ENCODE data around the gene SHISAL1.
"Not testable (repeated sequence)": the region's sequence is repeated elsewhere in the genome, so short reads cannot be mapped to it uniquely, and the experiment has no call there.

Gene SHISAL1

DNA sequence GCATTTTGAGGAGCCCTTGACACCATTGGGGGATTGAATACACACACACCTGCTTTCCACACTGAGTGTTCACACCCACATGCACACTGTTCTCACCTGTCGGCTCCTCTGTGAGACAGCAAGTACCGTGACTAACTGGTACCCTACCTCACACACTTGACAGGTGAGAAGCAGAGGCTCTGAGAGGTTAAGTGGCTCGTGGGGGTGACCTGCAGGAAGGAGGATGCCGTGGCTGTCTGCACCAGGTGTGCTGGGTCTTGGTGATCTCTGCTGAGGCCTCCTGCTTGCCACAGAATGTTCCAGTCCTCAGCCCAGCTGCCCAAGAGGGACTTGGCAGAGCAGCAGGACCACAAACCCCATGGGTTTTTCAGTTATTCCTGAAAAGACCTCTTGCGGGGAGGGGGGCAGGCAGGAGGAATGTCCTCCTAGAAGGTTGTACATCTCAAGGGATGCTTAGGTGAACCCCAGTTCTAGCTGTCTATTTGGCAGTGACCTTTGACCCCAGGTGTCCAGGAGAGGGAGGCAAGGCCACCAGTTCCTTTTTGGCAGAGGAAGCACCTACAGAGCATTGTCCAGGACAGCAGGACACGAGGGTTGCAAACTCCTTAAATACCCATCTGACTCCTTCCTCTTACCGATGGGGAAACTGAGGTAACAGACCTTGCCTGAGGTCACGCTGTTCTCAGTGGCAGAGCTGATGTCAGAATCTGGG, 66.0 kb downstream of the SHISAL1 start:
- DNase-seq = no peak
- Mint-ChIP-seq H3K9me3 (peaks cover 8% of the 10 kb centered on the region), H3K36me3 (ENCODE audit: low read depth) (no peaks in the 10 kb centered on the region)

GRCh38 chr22:44245867-44246266, 66.9 kb downstream of the SHISAL1 start:
- peaks cover 8% of the 10 kb centered on the region for H3K9me3 Mint-ChIP-seq
- H3K27me3 Mint-ChIP-seq = peaks cover 16% of the 10 kb centered on the region
- DNase-seq = no peak
- no peak overlapping the region for H3K27ac Mint-ChIP-seq
- no peaks in the 10 kb centered on the region for H3K4me1 Mint-ChIP-seq
- no peak overlapping the region for H3K4me3 Mint-ChIP-seq
- H3K36me3 Mint-ChIP-seq (ENCODE audit: low read depth) = no peaks in the 10 kb centered on the region
- no peak for ATAC-seq

More for the DNA sequence above, 66.0 kb downstream of the SHISAL1 start:
- Mint-ChIP-seq H3K4me1 (no peaks in the 10 kb centered on the region), H3K27me3 (peaks cover 15% of the 10 kb centered on the region), H3K27ac (no peak overlapping the region), H3K4me3 (no peak overlapping the region)
- no peak for ATAC-seq

- peaks cover 8% of the 10 kb centered on the region for H3K9me3 Mint-ChIP-seq
- no peak for ATAC-seq
- no peak for DNase-seq
- H3K4me3 Mint-ChIP-seq = no peak overlapping the region
- no peaks in the 10 kb centered on the region for H3K36me3 Mint-ChIP-seq (ENCODE audit: low read depth)
- peaks cover 16% of the 10 kb centered on the region for H3K27me3 Mint-ChIP-seq
- H3K27ac Mint-ChIP-seq = no peak overlapping the region
- H3K4me1 Mint-ChIP-seq = no peaks in the 10 kb centered on the region
These were observed 67.3 kb downstream of the SHISAL1 start for GRCh38 chr22:44245438-44245837.

- Mint-ChIP-seq H3K4me3 (no peak overlapping the region), H3K27me3 (peaks cover 16% of the 10 kb centered on the region)
These were observed 68.4 kb downstream of the SHISAL1 start for GRCh38 chr22:44244265-44244822.

DNA sequence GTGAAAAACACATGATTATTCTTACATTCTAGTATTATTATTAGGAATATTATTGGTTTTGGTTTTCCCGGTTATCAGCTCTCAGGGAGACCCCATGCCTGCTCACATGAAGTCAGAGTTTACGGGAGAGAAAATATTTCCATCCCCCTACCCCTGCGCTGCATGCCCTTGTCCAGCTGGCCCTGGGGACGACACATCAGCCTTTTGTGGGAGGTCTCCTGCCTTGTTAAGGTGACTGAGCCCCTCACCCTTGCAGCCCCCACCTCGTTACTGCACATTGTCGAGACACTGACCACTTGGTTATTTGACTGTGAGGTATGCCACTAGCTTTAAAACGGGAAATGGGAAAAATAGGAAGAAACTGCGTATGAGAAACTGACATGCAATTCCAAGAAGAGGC, 69.0 kb downstream of the SHISAL1 start:
- Mint-ChIP-seq H3K36me3 (ENCODE audit: low read depth) (no peaks in the 10 kb centered on the region), H3K9me3 (no peaks in the 10 kb centered on the region), H3K4me3 (no peak overlapping the region), H3K27ac (no peak overlapping the region), H3K27me3 (peaks cover 20% of the 10 kb centered on the region), H3K4me1 (no peaks in the 10 kb centered on the region)
- ATAC-seq (no peak), DNase-seq (no peak)

More at GRCh38 chr22:44244265-44244822, 68.4 kb downstream of the SHISAL1 start:
- H3K36me3 Mint-ChIP-seq (ENCODE audit: low read depth) = no peaks in the 10 kb centered on the region
- H3K27ac Mint-ChIP-seq = no peak overlapping the region
- ATAC-seq = no peak
- no peaks in the 10 kb centered on the region for H3K9me3 Mint-ChIP-seq
- H3K4me1 Mint-ChIP-seq = no peaks in the 10 kb centered on the region
- DNase-seq = no peak

DNA sequence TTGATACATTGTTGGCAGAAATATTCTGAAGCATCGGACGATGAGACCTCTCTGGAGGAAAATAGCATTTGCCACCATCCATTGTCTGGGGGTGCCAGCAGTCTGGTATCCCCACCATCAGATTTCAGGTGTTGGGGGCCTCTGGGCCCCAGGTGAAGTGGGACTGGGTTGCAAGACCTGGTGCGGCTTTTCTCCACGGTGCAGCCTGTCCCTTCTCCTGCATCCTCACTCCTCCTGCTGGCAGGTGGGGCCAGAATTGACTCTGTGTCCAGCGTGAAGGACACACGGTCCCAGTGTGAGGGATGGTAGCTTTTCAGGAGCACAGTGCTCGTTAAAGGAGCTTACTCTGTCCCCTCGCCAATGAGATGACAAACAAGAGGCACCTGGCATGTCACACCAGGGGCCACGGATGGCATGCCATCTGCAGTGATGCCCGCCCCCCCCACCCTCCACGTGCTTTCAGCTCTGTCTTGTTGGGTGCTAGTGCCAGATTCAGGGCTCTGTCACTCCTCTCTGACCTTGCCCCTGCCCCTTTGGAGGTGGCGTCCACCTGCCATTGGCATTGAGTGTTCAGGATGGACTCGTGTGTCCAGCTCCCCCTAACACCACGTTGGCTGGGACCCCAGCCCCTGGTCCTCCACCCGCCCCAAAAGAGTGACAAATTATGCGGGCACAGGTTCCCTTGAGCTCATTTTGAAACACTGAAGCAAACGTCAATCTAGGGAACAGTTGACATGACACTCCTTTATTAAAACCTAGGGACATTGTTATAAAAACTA, 69.6 kb downstream of the SHISAL1 start:
- no peaks in the 10 kb centered on the region for H3K9me3 Mint-ChIP-seq
- no peak for ATAC-seq
- no peaks in the 10 kb centered on the region for H3K36me3 Mint-ChIP-seq (ENCODE audit: low read depth)
- no peak overlapping the region for H3K4me3 Mint-ChIP-seq
- H3K4me1 Mint-ChIP-seq = no peaks in the 10 kb centered on the region
- DNase-seq = no peak
- H3K27ac Mint-ChIP-seq = no peak overlapping the region
- peaks cover 20% of the 10 kb centered on the region for H3K27me3 Mint-ChIP-seq

DNA sequence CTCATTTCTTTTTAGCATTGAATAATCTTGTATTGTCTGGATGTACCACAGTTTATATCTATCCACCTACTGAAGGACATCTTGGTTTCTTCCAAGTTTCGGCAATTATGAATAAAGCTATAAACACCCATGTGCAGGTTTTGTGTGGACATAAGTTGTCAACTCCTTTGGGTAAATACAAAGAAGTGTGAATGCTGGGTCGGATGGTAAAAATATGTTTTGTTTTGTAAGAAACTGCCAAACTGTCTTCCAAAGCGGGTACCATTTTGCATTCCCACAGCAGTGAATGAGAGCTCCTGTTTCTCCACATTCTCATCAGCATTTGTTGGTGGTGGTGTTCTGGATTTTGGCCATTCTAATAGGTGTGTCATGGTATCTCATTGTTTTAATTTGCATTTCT, 71.6 kb downstream of the SHISAL1 start:
- H3K4me1 Mint-ChIP-seq; H3K4me3 Mint-ChIP-seq; H3K27ac Mint-ChIP-seq; H3K9me3 Mint-ChIP-seq; DNase-seq; H3K36me3 Mint-ChIP-seq (ENCODE audit: low read depth); ATAC-seq: not testable (repeated sequence)
- H3K27me3 Mint-ChIP-seq = peaks cover 16% of the 10 kb centered on the region

- Mint-ChIP-seq H3K27me3 (peaks cover 9% of the 10 kb centered on the region), H3K27ac (no peak overlapping the region), H3K9me3 (no peaks in the 10 kb centered on the region), H3K4me1 (no peaks in the 10 kb centered on the region), H3K4me3 (no peak overlapping the region), H3K36me3 (ENCODE audit: low read depth) (no peaks in the 10 kb centered on the region)
- DNase-seq = no peak
- no peak for ATAC-seq
These were observed 75.5 kb downstream of the SHISAL1 start for GRCh38 chr22:44237290-44237689.

DNA sequence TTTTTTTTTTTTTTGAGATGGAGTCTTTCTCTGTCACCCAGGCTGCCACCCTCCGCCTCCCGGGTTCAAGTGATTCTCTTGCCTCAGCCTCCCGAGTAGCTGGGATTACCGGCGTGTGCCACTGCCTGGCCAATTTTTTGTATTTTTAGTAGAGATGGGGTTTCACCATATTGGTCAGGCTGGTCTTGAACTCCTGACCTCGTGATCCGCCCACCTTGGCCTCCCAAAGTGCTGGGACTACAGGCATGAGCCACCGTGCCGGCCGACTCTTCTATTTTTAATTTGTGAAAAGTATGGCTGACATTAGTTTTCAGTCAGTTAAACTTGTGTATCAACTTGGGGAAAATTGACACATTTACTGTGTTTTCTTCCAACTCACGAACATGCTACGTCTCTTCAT, 78.4 kb downstream of the SHISAL1 start:
- not testable (repeated sequence) for H3K9me3 Mint-ChIP-seq; H3K4me3 Mint-ChIP-seq; DNase-seq; H3K36me3 Mint-ChIP-seq (ENCODE audit: low read depth); H3K27me3 Mint-ChIP-seq; ATAC-seq; H3K4me1 Mint-ChIP-seq; H3K27ac Mint-ChIP-seq

GRCh38 chr22:44231233-44231632, 81.5 kb downstream of the SHISAL1 start:
- DNase-seq (no peak), ATAC-seq (no peak)
- Mint-ChIP-seq H3K4me3 (no peak overlapping the region), H3K36me3 (ENCODE audit: low read depth) (no peaks in the 10 kb centered on the region), H3K4me1 (no peaks in the 10 kb centered on the region), H3K27ac (no peak overlapping the region), H3K9me3 (peaks cover 11% of the 10 kb centered on the region), H3K27me3 (peaks cover under 1% of the 10 kb centered on the region)

DNA sequence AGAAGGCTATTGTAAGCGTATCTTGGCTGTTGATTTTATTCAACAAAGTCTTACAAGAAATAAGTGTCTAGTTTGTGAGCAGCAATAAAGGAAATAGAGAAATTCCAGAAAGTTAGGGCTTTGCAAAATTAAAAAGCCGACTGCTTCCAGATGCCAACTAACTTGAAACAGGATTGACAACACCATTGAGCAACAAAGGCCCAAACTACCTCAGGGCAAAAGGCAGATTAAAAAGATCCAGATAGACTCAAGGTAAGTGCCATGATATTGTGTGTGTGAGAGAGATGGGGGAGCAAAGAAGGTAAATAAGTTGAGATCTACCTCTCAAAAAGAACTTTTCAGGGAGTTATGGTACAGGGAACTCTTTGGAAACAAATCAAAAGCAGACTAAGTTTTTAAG, 82.9 kb downstream of the SHISAL1 start:
- Mint-ChIP-seq H3K36me3 (ENCODE audit: low read depth) (no peaks in the 10 kb centered on the region), H3K9me3 (peaks cover 11% of the 10 kb centered on the region), H3K27ac (no peak overlapping the region), H3K4me1 (no peaks in the 10 kb centered on the region), H3K4me3 (no peak overlapping the region), H3K27me3 (peaks cover 12% of the 10 kb centered on the region)
- DNase-seq (no peak), ATAC-seq (no peak)

DNA sequence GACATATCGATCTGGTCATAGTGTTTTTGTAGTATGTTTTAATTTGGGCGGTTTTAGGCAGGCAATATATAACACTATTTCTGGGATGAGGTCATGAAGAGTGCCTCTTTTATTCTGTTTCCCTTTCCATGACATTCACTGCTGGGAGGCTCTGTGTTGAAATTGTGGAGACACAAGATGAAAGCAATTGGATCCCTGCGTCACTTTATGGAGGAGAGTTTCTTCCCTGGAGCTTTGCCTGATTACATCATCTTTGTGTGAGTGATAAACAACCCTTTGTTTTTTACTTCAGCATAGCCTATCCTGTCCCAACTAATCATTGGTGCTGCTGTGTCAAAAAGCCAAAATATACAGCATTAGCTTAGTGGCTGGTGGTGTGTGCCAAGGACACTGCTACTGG, 83.4 kb downstream of the SHISAL1 start:
- Mint-ChIP-seq H3K9me3 (peaks cover 11% of the 10 kb centered on the region), H3K27ac (no peak overlapping the region), H3K27me3 (peaks cover 12% of the 10 kb centered on the region), H3K4me3 (no peak overlapping the region), H3K36me3 (ENCODE audit: low read depth) (no peaks in the 10 kb centered on the region), H3K4me1 (no peaks in the 10 kb centered on the region)
- DNase-seq (no peak), ATAC-seq (no peak)

GRCh38 chr22:44225812-44226211, 86.9 kb downstream of the SHISAL1 start:
- no peak for ATAC-seq
- Mint-ChIP-seq H3K27me3 (peaks cover 12% of the 10 kb centered on the region), H3K27ac (no peak overlapping the region), H3K4me1 (no peaks in the 10 kb centered on the region), H3K36me3 (ENCODE audit: low read depth) (no peaks in the 10 kb centered on the region), H3K4me3 (no peak overlapping the region), H3K9me3 (peaks cover 11% of the 10 kb centered on the region)
- DNase-seq = no peak

DNA sequence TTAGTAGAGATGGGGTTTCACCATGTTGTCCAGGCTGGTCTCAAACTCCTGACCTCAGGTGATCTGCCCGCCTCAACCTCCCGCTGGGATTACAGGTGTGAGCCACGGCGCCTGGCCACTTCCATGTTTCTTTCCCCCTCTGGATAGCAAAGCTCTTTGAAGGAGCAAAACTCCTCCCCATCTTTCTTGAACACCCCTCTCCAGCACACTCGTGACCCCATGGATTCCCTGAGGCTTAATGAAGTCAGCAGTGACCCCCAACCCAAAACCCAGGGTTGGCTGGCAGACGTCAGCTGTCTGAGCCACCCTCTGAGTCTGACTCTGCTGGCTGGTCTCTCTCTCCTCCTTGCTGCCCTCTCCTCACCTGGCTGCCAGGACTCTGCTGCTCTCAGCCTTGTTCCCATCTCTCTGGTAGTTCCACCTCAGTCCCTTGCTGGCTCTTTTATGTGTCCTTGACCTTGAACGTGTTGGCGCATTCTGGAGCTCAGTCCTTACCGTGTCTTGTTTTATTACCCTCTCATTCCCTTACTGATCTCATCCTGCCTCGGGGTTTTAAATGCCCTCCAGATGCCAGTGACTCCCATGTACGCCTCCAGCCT, 87.6 kb downstream of the SHISAL1 start:
- Mint-ChIP-seq H3K27ac (no peak overlapping the region), H3K36me3 (ENCODE audit: low read depth) (no peaks in the 10 kb centered on the region), H3K27me3 (peaks cover 12% of the 10 kb centered on the region)

DNA sequence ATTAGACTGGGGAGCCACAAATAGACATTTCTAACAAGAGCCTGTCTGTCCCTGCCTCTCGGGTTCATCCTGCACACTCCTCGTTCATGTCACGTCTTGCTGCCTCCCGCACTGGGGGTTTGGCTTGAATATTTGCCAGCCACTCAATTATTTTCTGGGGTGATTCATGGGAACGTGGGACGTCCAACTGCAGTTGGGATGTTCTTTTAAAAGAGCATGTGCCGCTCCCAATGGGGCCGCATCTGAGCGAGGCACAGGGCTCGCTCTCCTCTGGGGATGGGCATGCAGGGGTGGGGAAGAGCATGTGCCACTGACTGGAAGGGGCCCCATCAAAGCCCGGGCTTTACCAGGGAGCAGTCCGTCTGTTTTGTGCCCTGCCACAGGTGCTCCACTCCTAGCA, 88.6 kb downstream of the SHISAL1 start:
- Mint-ChIP-seq H3K9me3 (peaks cover 5% of the 10 kb centered on the region), H3K27me3 (peaks cover 12% of the 10 kb centered on the region), H3K4me1 (no peaks in the 10 kb centered on the region), H3K36me3 (ENCODE audit: low read depth) (no peaks in the 10 kb centered on the region), H3K4me3 (no peak overlapping the region), H3K27ac (no peak overlapping the region)
- DNase-seq (no peak), ATAC-seq (no peak)

More for the DNA sequence above, 87.6 kb downstream of the SHISAL1 start:
- no peak overlapping the region for H3K4me3 Mint-ChIP-seq
- ATAC-seq (no peak), DNase-seq (no peak)
- peaks cover 11% of the 10 kb centered on the region for H3K9me3 Mint-ChIP-seq
- H3K4me1 Mint-ChIP-seq = no peaks in the 10 kb centered on the region

Data from activated naive CD8-positive, alpha-beta T cell treated with anti-CD3 and anti-CD28 coated beads, Interleukin-2, amount 50 U/mL, for 24 hours (primary cell).